Naive thymus-derived CD8-positive, alpha-beta T cell (primary cell): ENCODE results near the gene PIEZO1. TPM values are rescaled to one million over a fixed set of nuclear protein-coding genes. Genes with fewer than 3 reads are reported as not detected.
A peak's percentile ranks its signal among the peaks of the same experiment; 100 is the strongest.
"Not testable (repeated sequence)": the region's sequence is repeated elsewhere in the genome, so short reads cannot be mapped to it uniquely, and the experiment has no call there.

Experiments used
- ATAC-seq, 2 donors: fragments of 150-1000 bp; cut with Tn5 transposase in 1 of 2; sonication (Bioruptor Pico), chemical (Tn5 transposase) in 1 of 2; 1 replicate in 1 of 2; 2 replicates in 1 of 2; pipeline ENCODE4 v1.10.0; 2021; ENCODE audit warnings: mild to moderate bottlenecking in 2 of 2, moderate library complexity in 2 of 2
- POLR2A ChIA-PET: fragments of 350-600 bp; sonication (Branson Sonifier 250); formaldehyde crosslinking; loops from one replicate; lab custom pipeline; 2021; ENCODE audit warnings: antibody characterized with exemption; lab: Charles Lee
- DNase-seq, 10 donors: peaks; one replicate each; pipeline versions ENCODE4 v3.0.0 to v3.0.0-alpha.2; 2020 to 2022
- H3K27ac Mint-ChIP-seq, 10 donors: one replicate each; pipeline ENCODE4 v1.8.0; 2020 to 2022; ENCODE audit warnings: mild to moderate bottlenecking in 10 of 10, mixed read lengths in 10 of 10, moderate library complexity in 4 of 10, inconsistent platforms in 1 of 10
- H3K27me3 Mint-ChIP-seq, 5 donors: one replicate each; pipeline ENCODE4 v1.8.0; 2021 to 2022; ENCODE audit warnings: mixed read lengths in 5 of 5
- H3K36me3 Mint-ChIP-seq, 3 donors: one replicate each; pipeline ENCODE4 v1.8.0; 2020 to 2022; ENCODE audit warnings: mixed read lengths in 3 of 3, mild to moderate bottlenecking in 2 of 3, inconsistent platforms in 1 of 3
- H3K4me1 Mint-ChIP-seq, 4 donors: one replicate each; pipeline ENCODE4 v1.8.0; 2021 to 2022; ENCODE audit warnings: mixed read lengths in 4 of 4
- H3K4me3 Mint-ChIP-seq, 10 donors: one replicate each; pipeline ENCODE4 v1.8.0; 2020 to 2022; ENCODE audit warnings: mild to moderate bottlenecking in 10 of 10, mixed read lengths in 10 of 10, moderate library complexity in 6 of 10, inconsistent platforms in 1 of 10
- H3K9me3 Mint-ChIP-seq, 9 donors: one replicate each; pipeline ENCODE4 v1.8.0; 2020 to 2022; ENCODE audit warnings: mixed read lengths in 9 of 9, mild to moderate bottlenecking in 3 of 9, inconsistent platforms in 1 of 9, moderate library complexity in 1 of 9
- polyA plus RNA-seq, 3 donors: library from polyadenylated mRNA; unstranded; fragments of 300-500 nt; fragmentation: Illumina TruSeq; gene quantifications; one replicate each; pipeline ENCODE4 v1.2.3, GENCODE V29; 2021
- total RNA-seq, 8 experiments: library from RNA in 2 of 8; stranded (reverse) in 2 of 8; gene quantifications; one replicate each; pipeline ENCODE4 v1.2.3 and lab custom pipeline; 2021 to 2026

Gene PIEZO1
- total and polyA plus RNA-seq, 5 experiments from 2014 or later: 2.4 to 94.5 (median 8.4) TPM

- ATAC-seq (no peak), DNase-seq (no peak)
- peak overlapping the region in 3 of 10 donors; percentile 8 to 74 (median 31) for H3K27ac Mint-ChIP-seq
- H3K27me3 Mint-ChIP-seq: no peaks in the 10 kb centered on the region
- POLR2A ChIA-PET: interaction anchor here (1.2 to 4.3 kb wide), 5 partner anchors 9 to 19 kb away, joined by 3 to 26 read pairs (median 4); partner anchors contain the start of gene APRT
- H3K9me3 Mint-ChIP-seq: no peaks in the 10 kb centered on the region
- H3K4me3 Mint-ChIP-seq: no peak overlapping the region
- H3K36me3 Mint-ChIP-seq: no peaks in the 10 kb centered on the region
- peaks cover 4 to 49% (median 28%) of the 10 kb centered on the region in 4 donors for H3K4me1 Mint-ChIP-seq
Observed at GRCh38 chr16:88798772-88799455, 13.9 kb upstream of the PIEZO1 start.

- no peaks in the 10 kb centered on the region for H3K27me3 Mint-ChIP-seq
- no peak overlapping the region for H3K4me3 Mint-ChIP-seq
- no peak overlapping the region for H3K27ac Mint-ChIP-seq
- POLR2A ChIA-PET: interaction anchor here (0.7 to 4.3 kb wide), 3 partner anchors 13 to 766 kb away, joined by 3 to 26 read pairs (median 3); partner anchors contain the start of gene APRT
- no peak for DNase-seq
- ATAC-seq: no peak
- H3K4me1 Mint-ChIP-seq: peaks cover 6 to 57% (median 36%) of the 10 kb centered on the region in 4 donors
- H3K36me3 Mint-ChIP-seq: no peaks in the 10 kb centered on the region
- H3K9me3 Mint-ChIP-seq: no peaks in the 10 kb centered on the region
Observed at GRCh38 chr16:88798073-88798472, 13.1 kb upstream of the PIEZO1 start.

DNA sequence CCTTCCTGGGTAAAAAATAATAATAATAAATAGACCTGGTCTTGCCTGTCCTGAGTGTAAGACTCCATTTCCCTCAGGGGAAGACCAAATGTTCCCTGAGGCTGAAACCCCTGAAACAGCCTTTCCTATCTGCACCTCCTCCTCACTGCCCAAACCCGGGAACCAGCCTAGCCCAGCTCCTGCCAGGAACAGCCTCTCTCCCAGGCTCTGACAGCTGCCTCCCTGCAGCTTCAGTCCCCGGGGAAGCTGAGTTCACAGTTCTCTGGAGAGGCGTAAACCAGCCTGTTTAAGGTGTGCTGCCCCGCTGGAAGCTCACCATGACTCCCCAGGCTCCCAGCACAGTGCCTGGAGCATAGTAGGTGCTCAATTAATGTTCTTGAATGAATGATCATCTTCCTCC is 11.3 kb upstream of the PIEZO1 start:
- Mint-ChIP-seq H3K4me1 (peaks cover 10 to 68% (median 48%) of the 10 kb centered on the region in 4 donors), H3K4me3 (peak overlapping the region in 2 of 10 donors; percentile 39 to 51), H3K27ac (peak overlapping the region in 1 of 10 donors; percentile 29), H3K36me3 (no peaks in the 10 kb centered on the region), H3K9me3 (no peaks in the 10 kb centered on the region), H3K27me3 (no peaks in the 10 kb centered on the region)
- DNase-seq: no peak
- POLR2A ChIA-PET: interaction anchor here (1.4 kb wide), 1 partner anchor 9 kb away, joined by 3 read pairs; no protein-coding TSS in a partner anchor
- ATAC-seq: no peak

DNA sequence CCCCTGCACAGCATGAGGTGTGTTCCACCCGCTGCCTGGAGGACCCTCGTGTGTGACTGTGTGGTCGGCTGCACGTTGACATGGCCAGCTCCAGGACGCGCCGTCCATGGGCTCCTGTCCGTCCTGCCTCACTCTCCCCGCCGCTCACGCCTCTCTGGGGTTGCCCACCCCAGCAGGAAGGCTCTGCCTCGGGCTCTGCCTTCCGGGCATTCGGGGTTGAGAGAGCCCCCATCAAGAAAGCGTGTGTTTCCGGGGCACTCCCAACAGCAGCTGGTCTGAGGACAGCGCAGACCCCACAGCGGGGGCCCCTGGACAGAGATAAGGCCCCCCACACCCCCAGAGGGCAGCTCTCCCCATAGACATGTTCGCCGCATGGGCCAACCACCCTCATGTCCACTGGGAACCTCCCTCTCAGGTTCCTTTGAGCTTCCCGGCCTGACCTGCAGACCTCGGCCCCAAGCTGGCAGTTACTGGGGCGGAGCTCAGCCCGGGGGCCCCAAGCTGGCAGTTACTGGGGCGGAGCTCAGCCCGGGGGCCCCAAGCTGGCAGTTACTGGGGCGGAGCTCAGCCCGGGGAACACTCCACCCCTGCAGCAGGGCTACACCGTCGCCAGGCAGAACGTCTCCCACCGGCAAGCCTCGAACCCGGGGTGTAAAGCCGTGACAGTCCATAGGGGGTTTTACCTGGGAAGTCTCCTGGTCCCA is 8.4 kb upstream of the PIEZO1 start:
- no peaks in the 10 kb centered on the region for H3K27me3 Mint-ChIP-seq
- H3K4me1 Mint-ChIP-seq: peaks cover 15 to 65% (median 56%) of the 10 kb centered on the region in 4 donors
- POLR2A ChIA-PET: interaction anchor here (0.5 to 3.9 kb wide), 12 partner anchors 8 to 423 kb away, joined by 3 to 17 read pairs (median 4); partner anchors contain the start of genes GALNS, PIEZO1 and TRAPPC2L
- no peaks in the 10 kb centered on the region for H3K36me3 Mint-ChIP-seq
- H3K27ac Mint-ChIP-seq: peak overlapping the region in 9 of 10 donors; percentile 18 to 92 (median 80)
- H3K4me3 Mint-ChIP-seq: peak overlapping the region in 9 of 10 donors; percentile 18 to 83 (median 53)
- ATAC-seq: peak in 1 of 2 donors; percentile 46
- no peaks in the 10 kb centered on the region for H3K9me3 Mint-ChIP-seq
- DNase-seq: no peak

DNA sequence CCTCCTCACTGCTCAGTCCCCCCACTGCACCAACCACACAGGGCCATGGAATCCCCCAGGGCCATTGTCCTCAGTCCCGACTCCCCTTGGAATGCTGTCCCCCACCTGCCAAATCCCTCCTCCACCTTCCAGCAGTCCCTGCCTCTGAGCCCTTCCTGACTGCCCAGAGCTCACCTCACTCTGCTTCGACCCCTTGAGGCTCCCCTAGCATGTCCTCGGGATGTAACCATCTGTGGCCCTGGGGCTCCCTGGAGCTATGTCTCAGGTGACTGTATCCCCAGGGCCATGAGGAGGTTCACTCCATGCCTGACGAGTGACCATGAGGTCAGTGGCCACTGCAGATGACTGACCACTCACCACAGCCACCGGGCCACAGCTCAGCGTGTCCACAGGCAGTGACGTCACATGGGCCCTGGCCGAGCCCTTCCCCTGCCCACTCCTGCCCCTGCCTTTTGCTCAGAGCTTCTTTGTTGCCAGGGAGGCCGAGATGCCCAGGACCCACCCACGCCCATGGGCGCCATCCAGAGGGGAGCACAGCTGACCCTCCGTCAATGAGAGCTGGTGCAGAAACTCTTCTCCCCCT is 7.7 kb upstream of the PIEZO1 start:
- Mint-ChIP-seq H3K27me3 (no peaks in the 10 kb centered on the region), H3K4me1 (peaks cover 15 to 65% (median 56%) of the 10 kb centered on the region in 4 donors), H3K4me3 (peak overlapping the region in 8 of 10 donors; percentile 24 to 82 (median 60)), H3K27ac (peak overlapping the region; percentile 3 to 93 (median 82)), H3K9me3 (no peaks in the 10 kb centered on the region), H3K36me3 (no peaks in the 10 kb centered on the region)
- DNase-seq (no peak), ATAC-seq (no peak)
- POLR2A ChIA-PET: interaction anchor here (0.5 to 3.9 kb wide), 11 partner anchors 22 to 423 kb away, joined by 3 to 17 read pairs (median 3); partner anchors contain the start of genes GALNS and TRAPPC2L

DNA sequence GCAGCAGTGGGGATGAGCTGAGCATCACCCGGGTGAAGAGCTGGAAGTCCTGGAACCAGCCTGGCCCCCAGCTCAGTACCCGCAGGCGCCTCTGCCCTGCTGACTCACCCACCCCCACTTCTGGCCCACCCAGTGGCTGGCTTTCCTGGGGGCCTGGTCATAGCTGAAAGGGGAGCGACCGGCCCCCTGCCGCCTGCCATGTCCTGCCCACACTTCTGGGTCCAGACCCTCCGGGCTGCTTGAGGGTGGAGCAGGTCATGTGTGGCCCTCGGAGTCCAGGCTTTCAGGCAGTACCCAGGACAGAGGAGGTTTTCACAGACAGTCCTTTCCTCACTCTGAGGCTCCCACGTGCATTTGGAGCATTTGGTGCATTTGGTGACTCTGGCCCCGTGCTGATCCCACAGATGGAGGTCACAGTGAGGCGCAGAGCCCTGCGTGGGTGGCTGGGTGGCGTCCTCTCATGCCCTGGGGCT is 7.1 kb upstream of the PIEZO1 start:
- DNase-seq: no peak
- Mint-ChIP-seq H3K27ac (peak overlapping the region in 8 of 10 donors; percentile 57 to 93 (median 82)), H3K36me3 (no peaks in the 10 kb centered on the region), H3K27me3 (no peaks in the 10 kb centered on the region), H3K4me3 (peak overlapping the region in 6 of 10 donors; percentile 50 to 71 (median 62)), H3K4me1 (peaks cover 15 to 65% (median 56%) of the 10 kb centered on the region in 4 donors), H3K9me3 (no peaks in the 10 kb centered on the region)
- peak; percentile 11 to 12 for ATAC-seq
- POLR2A ChIA-PET: interaction anchor here (1.3 to 3.9 kb wide), 5 partner anchors 30 to 89 kb away, joined by 3 to 17 read pairs (median 4); partner anchors contain the start of genes GALNS and TRAPPC2L

- peak overlapping the region; percentile 70 to 97 (median 86) for H3K27ac Mint-ChIP-seq
- ATAC-seq: peak; percentile 58 to 65
- H3K9me3 Mint-ChIP-seq: no peaks in the 10 kb centered on the region
- peak overlapping the region; percentile 39 to 87 (median 70) for H3K4me3 Mint-ChIP-seq
- peak in 7 of 10 donors; percentile 35 to 54 (median 49) for DNase-seq
- POLR2A ChIA-PET: interaction anchor here (0.8 kb wide), 1 partner anchor 20 kb away, joined by 3 read pairs; no protein-coding TSS in a partner anchor
- no peaks in the 10 kb centered on the region for H3K36me3 Mint-ChIP-seq
- no peaks in the 10 kb centered on the region for H3K27me3 Mint-ChIP-seq
- H3K4me1 Mint-ChIP-seq: peaks cover 15 to 60% (median 56%) of the 10 kb centered on the region in 4 donors
Observed at GRCh38 chr16:88790312-88791211, 5.5 kb upstream of the PIEZO1 start.

GRCh38 chr16:88789594-88789993 is 4.6 kb upstream of the PIEZO1 start:
- Mint-ChIP-seq H3K27ac (peak overlapping the region; percentile 70 to 97 (median 84)), H3K4me1 (peaks cover 15 to 54% (median 47%) of the 10 kb centered on the region in 4 donors), H3K9me3 (no peaks in the 10 kb centered on the region), H3K27me3 (no peaks in the 10 kb centered on the region), H3K4me3 (peak overlapping the region in 9 of 10 donors; percentile 40 to 87 (median 70)), H3K36me3 (no peaks in the 10 kb centered on the region)
- no peak for DNase-seq
- no peak for ATAC-seq
- POLR2A ChIA-PET: interaction anchor here (0.8 to 2.6 kb wide), 3 partner anchors 10 to 52 kb away, joined by 3 to 9 read pairs (median 4); no protein-coding TSS in a partner anchor

DNA sequence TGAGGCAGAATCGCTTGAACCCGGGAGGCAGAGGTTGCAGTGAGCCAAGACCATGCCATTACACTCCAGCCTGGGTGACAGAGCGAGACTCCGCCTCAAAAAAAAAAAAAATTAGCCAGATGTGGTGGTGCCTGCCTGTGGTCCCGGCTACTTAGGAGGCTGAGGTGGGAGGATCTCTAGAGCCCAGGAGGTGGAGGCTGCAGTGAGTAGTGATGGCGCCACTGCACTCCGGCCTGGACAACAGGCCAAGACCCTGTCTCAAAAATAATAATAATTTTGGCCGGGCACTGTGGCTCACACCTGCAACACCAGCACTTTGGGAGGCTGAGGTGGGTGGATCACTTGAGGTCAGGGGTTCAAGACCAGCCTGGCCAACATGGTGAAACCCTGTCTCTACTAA is 3.7 kb upstream of the PIEZO1 start:
- H3K36me3 Mint-ChIP-seq, H3K9me3 Mint-ChIP-seq, ATAC-seq, DNase-seq, H3K4me3 Mint-ChIP-seq, H3K27me3 Mint-ChIP-seq: not testable (repeated sequence)
- POLR2A ChIA-PET: interaction anchor here (0.7 to 3.9 kb wide), 4 partner anchors 11 to 51 kb away, joined by 3 to 27 read pairs (median 6); partner anchors contain the start of gene APRT
- peak overlapping the region in 2 of 10 donors; percentile 22 to 76 for H3K27ac Mint-ChIP-seq
- H3K4me1 Mint-ChIP-seq: peaks cover 15 to 52% (median 43%) of the 10 kb centered on the region in 4 donors

DNA sequence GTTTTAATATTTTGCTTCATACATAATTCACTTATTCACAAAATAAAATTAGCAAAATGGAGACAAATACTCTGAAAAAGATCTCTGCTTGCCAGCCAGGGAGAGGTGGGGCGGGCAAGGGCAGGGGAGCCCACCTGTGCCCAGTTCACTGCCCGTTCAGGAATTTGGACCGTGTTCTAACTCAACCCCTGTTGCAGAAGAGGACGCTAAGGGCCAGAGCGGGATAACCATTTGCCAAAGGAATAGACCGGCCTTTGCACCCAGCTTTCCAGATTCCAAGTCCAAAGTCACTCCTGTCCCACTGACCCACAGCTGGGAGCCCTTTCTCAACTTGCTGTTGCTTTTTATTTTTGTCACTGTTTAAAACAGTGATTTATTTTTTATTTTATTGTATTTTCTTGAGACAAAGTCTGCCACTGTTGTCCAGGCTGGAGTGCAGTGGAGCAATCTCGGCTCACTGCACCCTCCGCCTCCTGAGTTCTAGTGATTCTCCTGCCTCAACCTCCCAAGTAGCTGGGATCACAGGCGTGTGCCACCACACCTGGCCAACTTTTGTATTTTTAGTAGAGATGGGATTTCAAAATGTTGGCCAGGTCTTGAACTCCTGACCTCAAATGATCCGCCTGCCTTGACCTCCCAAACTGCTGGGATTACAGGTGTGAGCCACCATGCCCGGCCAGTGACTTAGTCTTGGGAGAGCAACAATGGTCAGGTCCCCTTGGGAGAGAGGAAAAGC is 2.7 kb upstream of the PIEZO1 start:
- no peaks in the 10 kb centered on the region for H3K27me3 Mint-ChIP-seq
- DNase-seq: no peak
- POLR2A ChIA-PET: interaction anchor here (0.7 to 3.9 kb wide), 8 partner anchors 9 to 66 kb away, joined by 3 to 27 read pairs (median 3); partner anchors contain the start of gene APRT
- H3K4me3 Mint-ChIP-seq: peak overlapping the region in 4 of 10 donors; percentile 3 to 60 (median 34)
- peak overlapping the region in 6 of 10 donors; percentile 32 to 87 (median 54) for H3K27ac Mint-ChIP-seq
- H3K4me1 Mint-ChIP-seq: peaks cover 20 to 52% (median 44%) of the 10 kb centered on the region in 4 donors
- H3K9me3 Mint-ChIP-seq: no peaks in the 10 kb centered on the region
- no peaks in the 10 kb centered on the region for H3K36me3 Mint-ChIP-seq
- no peak for ATAC-seq
